T-helper 1 cell treated with Interleukin-12 subunit alpha and Interleukin-12 subunit beta and Interleukin-4 antibody, amounts not matched to agents 30 ng/mL and 1 ng/mL, for 36 hours (primary cell): Measurements from ENCODE around the gene LAYN. TPM values are rescaled to one million over a fixed set of nuclear protein-coding genes. Genes with fewer than 3 reads are reported as not detected.

ENCODE experiments used
- intact Hi-C: fragments of 100-400 bp; cut with micrococcal nuclease; formaldehyde crosslinking; loops from one replicate; pipeline ENCODE4 v1.15.1; 2024
- total RNA-seq: library from RNA; stranded (reverse); gene quantifications from 2 replicates; pipeline ENCODE4 v1.2.3, GENCODE V29; 2022

Gene LAYN
- total RNA-seq, 1 donor from 2014 or later = 4.1 TPM

GRCh38 chr11:111560800-111561199 is 20.3 kb downstream of the LAYN start:
- intact Hi-C loops = no loop called here

- intact Hi-C loops = no loop called here
Measured at GRCh38 chr11:111561306-111561705, 20.8 kb downstream of the LAYN start.

GRCh38 chr11:111561791-111562325 is 21.3 kb downstream of the LAYN start:
- intact Hi-C loops = no loop called here

- intact Hi-C loops = no loop called here
Measured at GRCh38 chr11:111562692-111563389, 22.3 kb downstream of the LAYN start.

GRCh38 chr11:111565114-111565720 is 24.7 kb downstream of the LAYN start:
- intact Hi-C loops = loop anchor here (1.0 to 2.0 kb wide), 6 partner anchors 22 to 276 kb away; partner anchors contain the start of genes PPP2R1B and SIK2

GRCh38 chr11:111566324-111566723 is 25.8 kb downstream of the LAYN start:
- intact Hi-C loops = no loop called here

GRCh38 chr11:111569476-111569875 is 29.0 kb downstream of the LAYN start:
- intact Hi-C loops = no loop called here

- intact Hi-C loops = no loop called here
Measured at GRCh38 chr11:111570796-111571195, 30.3 kb downstream of the LAYN start.

GRCh38 chr11:111571829-111572501 is 31.4 kb downstream of the LAYN start:
- intact Hi-C loops = no loop called here

GRCh38 chr11:111572581-111572980 is 32.1 kb downstream of the LAYN start:
- intact Hi-C loops = no loop called here

- intact Hi-C loops = no loop called here
Measured at GRCh38 chr11:111573821-111574249, 33.3 kb downstream of the LAYN start.

- intact Hi-C loops = no loop called here
Measured at GRCh38 chr11:111574373-111575225, 34.1 kb downstream of the LAYN start.

GRCh38 chr11:111575740-111576139 is 35.2 kb downstream of the LAYN start:
- intact Hi-C loops = no loop called here

GRCh38 chr11:111577821-111578220 is 37.3 kb downstream of the LAYN start:
- intact Hi-C loops = no loop called here

GRCh38 chr11:111581341-111581740 is 40.8 kb downstream of the LAYN start:
- intact Hi-C loops = no loop called here

- intact Hi-C loops = no loop called here
Measured at GRCh38 chr11:111582163-111582562, 41.6 kb downstream of the LAYN start.

- intact Hi-C loops = no loop called here
Measured at GRCh38 chr11:111582881-111583280, 42.4 kb downstream of the LAYN start.

GRCh38 chr11:111585371-111585770 is 44.9 kb downstream of the LAYN start:
- intact Hi-C loops = loop anchor here (5.0 kb wide), 1 partner anchor 133 kb away; no protein-coding TSS in a partner anchor

GRCh38 chr11:111586388-111586831 is 45.9 kb downstream of the LAYN start:
- intact Hi-C loops = loop anchor here (1.0 to 5.0 kb wide), 7 partner anchors 11 to 255 kb away; partner anchors contain the start of gene PPP2R1B

GRCh38 chr11:111589114-111589513 is 48.6 kb downstream of the LAYN start:
- intact Hi-C loops = loop anchor here (5.0 kb wide), 1 partner anchor 137 kb away; no protein-coding TSS in a partner anchor
